Subcutaneous abdominal adipose tissue (tissue), 5 donors: ENCODE data around the gene GLIPR2.
A peak's percentile ranks its signal among the peaks of the same experiment; 100 is the strongest.
"Not testable (repeated sequence)": the region's sequence is repeated elsewhere in the genome, so short reads cannot be mapped to it uniquely, and the experiment has no call there.

Experiments
- H3K27ac ChIP-seq: one replicate; pipeline ENCODE4 v1.7.0; 2013; ENCODE audit warnings: low read depth, mild to moderate bottlenecking, inconsistent platforms, low read length, moderate library complexity
- H3K27me3 ChIP-seq, 5 donors: one replicate each; pipeline ENCODE4 v1.7.0; 2013; ENCODE audit warnings: low read length in 5 of 5, inconsistent platforms in 1 of 5; ENCODE audit not compliant: control insufficient read depth in 5 of 5, insufficient read depth in 4 of 5
- H3K36me3 ChIP-seq, 5 donors: one replicate each; pipeline ENCODE4 v1.7.0; 2013; ENCODE audit warnings: low read length in 5 of 5; ENCODE audit not compliant: control insufficient read depth in 5 of 5, insufficient read depth in 5 of 5
- H3K4me1 ChIP-seq, 5 donors: one replicate each; pipeline ENCODE4 v1.7.0; 2013; ENCODE audit warnings: low read length in 5 of 5, mild to moderate bottlenecking in 3 of 5, moderate library complexity in 1 of 5; ENCODE audit not compliant: control insufficient read depth in 5 of 5, insufficient read depth in 5 of 5
- H3K4me3 ChIP-seq, 5 donors: one replicate each; pipeline ENCODE4 v1.7.0; 2013; ENCODE audit warnings: low read length in 5 of 5, low read depth in 1 of 5
- H3K9ac ChIP-seq, 5 donors: one replicate each; pipeline ENCODE4 v1.7.0; 2013; ENCODE audit warnings: low read length in 5 of 5, mild to moderate bottlenecking in 4 of 5, moderate library complexity in 3 of 5
- H3K9me3 ChIP-seq, 5 donors: one replicate each; pipeline ENCODE4 v1.7.0; 2013; ENCODE audit warnings: low read length in 5 of 5; ENCODE audit not compliant: control insufficient read depth in 5 of 5
- donor health status: healthy.
- donor health status: healthy.
- donor health status: healthy.
- donor health status: healthy.
- donor health status: healthy.

The GLIPR2 gene

GRCh38 chr9:36136272-36136893, at the start of gene GLIPR2:
Gene GLIPR2, plus strand, starts transcription at chr9:36136733. Its CDS starts 46 bp downstream, at chr9:36136779.
- Histone ChIP-seq H3K4me3 (peak within 1 kb of the TSS; percentile 79 to 95 (median 84)), H3K36me3 (no peaks in the 10 kb centered on the region), H3K27ac (no peak within 1 kb of the TSS), H3K9me3 (no peaks in the 10 kb centered on the region), H3K27me3 (peaks cover 0 to 2% (median 0%) of the 10 kb centered on the region in 5 donors), H3K9ac (peak within 1 kb of the TSS; percentile 38 to 82 (median 76)), H3K4me1 (peaks cover 9 to 57% (median 55%) of the 10 kb centered on the region in 5 donors)

GRCh38 chr9:36087054-36087453, 49.5 kb upstream of the GLIPR2 start:
- H3K4me3 ChIP-seq, H3K27me3 ChIP-seq, H3K27ac ChIP-seq, H3K9ac ChIP-seq, H3K9me3 ChIP-seq, H3K36me3 ChIP-seq: not testable (repeated sequence)
- H3K4me1 ChIP-seq: peaks cover 0 to 13% (median 10%) of the 10 kb centered on the region in 5 donors

- Histone ChIP-seq H3K4me3 (no peak overlapping the region), H3K27ac (no peak overlapping the region), H3K27me3 (no peaks in the 10 kb centered on the region), H3K4me1 (peaks cover 0 to 19% (median 16%) of the 10 kb centered on the region in 5 donors), H3K36me3 (peaks cover 0 to 9% (median 4%) of the 10 kb centered on the region in 5 donors), H3K9ac (no peak overlapping the region), H3K9me3 (peaks cover 0 to 2% (median 0%) of the 10 kb centered on the region in 5 donors)
Observed at GRCh38 chr9:36088020-36088419, 48.5 kb upstream of the GLIPR2 start.

- Histone ChIP-seq H3K36me3 (peaks cover 0 to 6% (median 0%) of the 10 kb centered on the region in 5 donors), H3K9ac (no peak overlapping the region), H3K4me1 (peaks cover 0 to 25% (median 18%) of the 10 kb centered on the region in 5 donors), H3K27ac (no peak overlapping the region), H3K27me3 (no peaks in the 10 kb centered on the region), H3K9me3 (peaks cover 0 to 2% (median 0%) of the 10 kb centered on the region in 5 donors), H3K4me3 (no peak overlapping the region)
Observed at GRCh38 chr9:36091026-36091953, 45.2 kb upstream of the GLIPR2 start.

GRCh38 chr9:36092014-36092413, 44.5 kb upstream of the GLIPR2 start:
- Histone ChIP-seq H3K9me3 (peaks cover 0 to under 1% (median 0%) of the 10 kb centered on the region in 5 donors), H3K27me3 (no peaks in the 10 kb centered on the region), H3K4me1 (peaks cover 0 to 25% (median 18%) of the 10 kb centered on the region in 5 donors), H3K9ac (no peak overlapping the region), H3K4me3 (no peak overlapping the region), H3K27ac (peak overlapping the region; percentile 22), H3K36me3 (peaks cover 0 to 3% (median 0%) of the 10 kb centered on the region in 5 donors)

GRCh38 chr9:36092509-36093215, 43.9 kb upstream of the GLIPR2 start:
- no peaks in the 10 kb centered on the region for H3K27me3 ChIP-seq
- H3K4me1 ChIP-seq: peaks cover 0 to 25% (median 18%) of the 10 kb centered on the region in 5 donors
- no peaks in the 10 kb centered on the region for H3K9me3 ChIP-seq
- peak overlapping the region; percentile 22 for H3K27ac ChIP-seq
- H3K9ac ChIP-seq: no peak overlapping the region
- H3K4me3 ChIP-seq: peak overlapping the region in 1 of 5 donors; percentile 25
- H3K36me3 ChIP-seq: peaks cover 0 to 3% (median 0%) of the 10 kb centered on the region in 5 donors

GRCh38 chr9:36093384-36093783, 43.1 kb upstream of the GLIPR2 start:
- H3K36me3 ChIP-seq: no peaks in the 10 kb centered on the region
- H3K4me1 ChIP-seq: peaks cover 0 to 25% (median 18%) of the 10 kb centered on the region in 5 donors
- no peaks in the 10 kb centered on the region for H3K9me3 ChIP-seq
- H3K27me3 ChIP-seq: no peaks in the 10 kb centered on the region
- no peak overlapping the region for H3K9ac ChIP-seq
- H3K27ac ChIP-seq: no peak overlapping the region
- no peak overlapping the region for H3K4me3 ChIP-seq

- Histone ChIP-seq H3K9me3 (no peaks in the 10 kb centered on the region), H3K9ac (no peak overlapping the region), H3K27ac (no peak overlapping the region), H3K4me1 (peaks cover 0 to 5% (median 0%) of the 10 kb centered on the region in 5 donors), H3K4me3 (no peak overlapping the region), H3K36me3 (no peaks in the 10 kb centered on the region), H3K27me3 (no peaks in the 10 kb centered on the region)
Observed at GRCh38 chr9:36099718-36100117, 36.8 kb upstream of the GLIPR2 start.

- H3K27me3 ChIP-seq: no peaks in the 10 kb centered on the region
- no peak overlapping the region for H3K27ac ChIP-seq
- no peaks in the 10 kb centered on the region for H3K36me3 ChIP-seq
- H3K4me1 ChIP-seq: peaks cover 0 to 5% (median 0%) of the 10 kb centered on the region in 5 donors
- no peak overlapping the region for H3K4me3 ChIP-seq
- no peak overlapping the region for H3K9ac ChIP-seq
- no peaks in the 10 kb centered on the region for H3K9me3 ChIP-seq
Observed at GRCh38 chr9:36100532-36100931, 36.0 kb upstream of the GLIPR2 start.
